Astrocyte of the spinal cord (primary cell): ENCODE data around the gene ZBED1.
"Not testable (repeated sequence)": the region's sequence is repeated elsewhere in the genome, so short reads cannot be mapped to it uniquely, and the experiment has no call there.

Experiments
- DNase-seq: peaks from one replicate; pipeline ENCODE4 v3.0.0; 2011; ENCODE audit warnings: low read depth, low spot score
- H3K4me3 ChIP-seq: 2 replicates; pipeline ENCODE4 v1.5.1; 2011; ENCODE audit warnings: low read depth, mild to moderate bottlenecking, low read length, moderate library complexity
- in situ Hi-C: cut with HindIII; loops from 2 replicates; pipeline ENCODE4 v1.10.0; 2017; ENCODE audit warnings: low sequenced_read_pairs
- TF ChIP-seq, protein P1 (sequence below): IDR thresholded peaks from 2 replicates; pipeline ENCODE4 v1.5.1; 2012; ENCODE audit warnings: low read depth, mild to moderate bottlenecking, low read length, inconsistent platforms

The ZBED1 gene

GRCh38 chrX:2483398-2484060 lies 17.2 kb downstream of the ZBED1 start:
- in situ Hi-C loops, result no loop called here
- DNase-seq, result no peak
- H3K4me3 ChIP-seq, result no peak overlapping the region
- TF ChIP-seq, protein P1, sequence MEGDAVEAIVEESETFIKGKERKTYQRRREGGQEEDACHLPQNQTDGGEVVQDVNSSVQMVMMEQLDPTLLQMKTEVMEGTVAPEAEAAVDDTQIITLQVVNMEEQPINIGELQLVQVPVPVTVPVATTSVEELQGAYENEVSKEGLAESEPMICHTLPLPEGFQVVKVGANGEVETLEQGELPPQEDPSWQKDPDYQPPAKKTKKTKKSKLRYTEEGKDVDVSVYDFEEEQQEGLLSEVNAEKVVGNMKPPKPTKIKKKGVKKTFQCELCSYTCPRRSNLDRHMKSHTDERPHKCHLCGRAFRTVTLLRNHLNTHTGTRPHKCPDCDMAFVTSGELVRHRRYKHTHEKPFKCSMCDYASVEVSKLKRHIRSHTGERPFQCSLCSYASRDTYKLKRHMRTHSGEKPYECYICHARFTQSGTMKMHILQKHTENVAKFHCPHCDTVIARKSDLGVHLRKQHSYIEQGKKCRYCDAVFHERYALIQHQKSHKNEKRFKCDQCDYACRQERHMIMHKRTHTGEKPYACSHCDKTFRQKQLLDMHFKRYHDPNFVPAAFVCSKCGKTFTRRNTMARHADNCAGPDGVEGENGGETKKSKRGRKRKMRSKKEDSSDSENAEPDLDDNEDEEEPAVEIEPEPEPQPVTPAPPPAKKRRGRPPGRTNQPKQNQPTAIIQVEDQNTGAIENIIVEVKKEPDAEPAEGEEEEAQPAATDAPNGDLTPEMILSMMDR, result no peak

- in situ Hi-C loops, H3K4me3 ChIP-seq, DNase-seq: not testable (repeated sequence)
Measured at GRCh38 chrX:2481597-2481996, 19.2 kb downstream of the ZBED1 start.

- DNase-seq, H3K4me3 ChIP-seq, in situ Hi-C loops: not testable (repeated sequence)
Measured at GRCh38 chrX:2479982-2480381, 20.8 kb downstream of the ZBED1 start.

DNA sequence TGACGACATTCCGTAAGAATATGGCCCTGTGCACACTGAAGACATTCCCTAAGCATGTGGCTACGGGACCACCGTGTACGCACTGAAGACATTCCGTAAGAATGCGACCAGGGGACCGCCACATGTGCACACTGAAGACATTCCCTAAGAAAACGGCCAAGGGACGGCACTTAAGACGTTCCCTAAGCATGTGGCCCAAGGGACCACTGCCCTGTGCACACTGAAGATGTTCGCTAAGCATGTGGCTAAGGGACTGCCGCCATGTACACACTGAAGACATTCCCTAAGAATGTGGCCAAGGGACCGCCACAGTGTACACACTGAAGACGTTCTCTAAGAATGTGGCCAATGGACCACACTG lies 21.4 kb downstream of the ZBED1 start:
- DNase-seq, result no peak
- no peak overlapping the region for H3K4me3 ChIP-seq
- in situ Hi-C loops, result no loop called here
- TF ChIP-seq, protein P1, result no peak

DNA sequence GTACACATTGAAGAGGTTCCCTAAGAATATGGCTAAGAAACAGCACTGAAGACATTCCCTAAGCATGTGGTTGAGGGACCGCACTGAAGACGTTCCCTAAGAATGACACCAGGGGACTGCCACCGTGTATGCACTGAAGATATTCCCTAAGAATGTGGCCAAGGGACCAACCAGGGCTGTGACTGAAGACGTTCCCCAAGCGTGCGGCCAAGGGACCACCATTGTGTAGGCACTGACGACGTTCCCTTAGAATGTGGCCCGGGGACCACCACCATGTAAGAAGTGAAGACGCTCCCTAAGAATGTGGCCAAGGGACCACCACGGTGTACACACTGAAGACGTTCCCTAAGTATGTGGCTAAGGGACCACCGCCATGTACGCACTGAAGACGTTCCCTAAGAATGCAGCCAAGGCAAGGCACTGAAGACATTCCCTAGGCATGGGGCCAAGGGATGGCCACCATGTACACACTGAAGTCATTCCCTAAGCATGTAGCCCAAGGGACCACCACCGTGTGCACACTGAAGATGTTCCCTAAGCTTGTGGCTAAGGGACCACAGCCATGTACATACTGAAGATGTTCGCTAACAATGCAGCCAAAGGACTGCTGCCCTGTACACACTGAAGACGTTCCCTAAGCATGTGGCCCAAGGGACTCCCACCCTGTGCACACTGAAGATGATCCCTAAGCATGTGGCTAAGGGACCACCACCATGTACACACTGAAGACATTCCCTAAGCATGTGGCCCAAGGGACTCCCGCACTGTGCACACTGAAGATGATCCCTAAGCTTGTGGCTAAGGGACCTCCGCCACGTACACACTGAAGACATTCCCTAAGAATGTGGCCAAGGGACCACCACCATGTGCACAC lies 22.0 kb downstream of the ZBED1 start:
- H3K4me3 ChIP-seq, result no peak overlapping the region
- in situ Hi-C loops, result no loop called here
- TF ChIP-seq, protein P1, result no peak
- no peak for DNase-seq

GRCh38 chrX:2477313-2477712 lies 23.5 kb downstream of the ZBED1 start:
- DNase-seq, in situ Hi-C loops, H3K4me3 ChIP-seq: not testable (repeated sequence)

DNA sequence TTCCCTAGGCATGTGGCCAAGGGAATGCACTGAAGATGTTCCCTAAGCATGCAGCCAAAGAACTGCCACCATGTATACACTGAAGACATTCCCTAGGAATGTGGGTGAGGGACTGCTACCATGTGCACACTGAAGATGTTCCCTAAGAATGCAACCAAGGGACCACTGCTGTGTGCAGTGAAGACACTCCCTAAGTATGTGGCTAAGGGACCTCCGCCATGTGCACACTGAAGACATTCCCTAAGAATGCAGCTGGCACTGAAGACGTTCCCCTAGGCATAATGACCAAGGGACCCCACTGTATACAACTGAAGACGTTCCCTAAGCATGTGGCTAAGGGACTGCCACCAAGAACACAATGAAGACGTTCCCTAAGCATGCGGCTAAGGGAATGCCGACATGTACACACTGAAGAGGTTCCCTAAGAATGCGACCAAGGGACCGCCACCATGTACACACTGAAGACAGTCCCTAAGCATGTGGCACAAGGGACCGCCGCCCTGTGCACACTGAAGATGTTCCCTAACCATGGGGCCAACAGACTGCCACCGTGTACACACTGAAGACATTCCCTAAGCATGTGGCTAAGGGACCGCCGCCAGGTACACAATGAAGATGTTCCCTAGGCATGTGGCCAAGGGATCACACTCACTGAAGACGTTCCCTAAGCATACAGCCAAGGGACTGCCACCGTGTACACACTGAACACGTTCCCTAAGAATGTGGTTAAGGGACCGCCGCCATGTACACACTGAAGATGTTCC lies 25.6 kb downstream of the ZBED1 start:
- TF ChIP-seq, protein P1, result no peak
- H3K4me3 ChIP-seq, result no peak overlapping the region
- DNase-seq, result no peak
- in situ Hi-C loops, result no loop called here
